Measurements from ENCODE around the gene DNAJC5.
"Not testable (repeated sequence)": the region's sequence is repeated elsewhere in the genome, so short reads cannot be mapped to it uniquely, and the experiment has no call there.

Gene DNAJC5

GRCh38 chr20:63861365-63861934, 33.5 kb upstream of the DNAJC5 start, which contains the start of gene ABHD16B:
ABHD16B (plus strand) TSS chr20:63861498; CDS start chr20:63861541, 43 bp downstream.
- DNase-seq (ENCODE audit: low read depth, low spot score): no peak

DNA sequence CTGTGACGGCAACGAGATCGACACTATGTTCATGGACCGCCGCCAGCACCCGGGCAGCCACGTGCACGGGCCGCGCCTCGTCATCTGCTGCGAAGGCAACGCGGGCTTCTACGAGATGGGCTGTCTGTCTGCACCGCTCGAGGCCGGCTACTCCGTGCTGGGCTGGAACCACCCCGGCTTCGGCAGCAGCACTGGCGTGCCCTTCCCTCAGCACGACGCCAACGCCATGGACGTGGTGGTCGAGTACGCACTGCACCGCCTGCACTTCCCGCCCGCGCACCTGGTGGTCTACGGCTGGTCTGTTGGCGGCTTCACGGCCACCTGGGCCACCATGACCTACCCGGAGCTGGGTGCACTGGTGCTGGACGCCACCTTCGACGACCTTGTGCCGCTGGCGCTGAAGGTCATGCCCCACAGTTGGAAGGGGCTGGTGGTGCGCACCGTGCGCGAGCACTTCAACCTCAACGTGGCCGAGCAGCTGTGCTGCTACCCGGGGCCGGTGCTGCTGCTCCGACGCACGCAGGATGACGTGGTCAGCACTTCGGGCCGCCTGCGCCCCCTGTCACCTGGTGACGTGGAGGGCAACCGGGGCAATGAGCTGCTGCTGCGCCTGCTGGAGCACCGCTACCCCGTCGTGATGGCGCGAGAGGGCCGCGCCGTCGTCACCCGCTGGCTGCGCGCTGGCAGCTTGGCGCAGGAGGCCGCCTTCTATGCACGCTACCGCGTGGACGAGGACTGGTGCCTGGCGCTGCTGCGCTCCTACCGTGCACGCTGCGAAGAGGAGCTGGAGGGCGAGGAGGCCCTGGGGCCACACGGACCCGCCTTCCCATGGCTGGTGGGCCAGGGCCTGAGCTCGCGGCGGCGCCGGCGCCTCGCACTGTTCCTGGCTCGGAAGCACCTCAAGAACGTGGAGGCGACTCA, 32.7 kb upstream of the DNAJC5 start:
- DNase-seq (ENCODE audit: low read depth, low spot score): no peak

- DNase-seq (ENCODE audit: low read depth, low spot score): no peak
These were observed 31.7 kb upstream of the DNAJC5 start for GRCh38 chr20:63863021-63863797.

DNA sequence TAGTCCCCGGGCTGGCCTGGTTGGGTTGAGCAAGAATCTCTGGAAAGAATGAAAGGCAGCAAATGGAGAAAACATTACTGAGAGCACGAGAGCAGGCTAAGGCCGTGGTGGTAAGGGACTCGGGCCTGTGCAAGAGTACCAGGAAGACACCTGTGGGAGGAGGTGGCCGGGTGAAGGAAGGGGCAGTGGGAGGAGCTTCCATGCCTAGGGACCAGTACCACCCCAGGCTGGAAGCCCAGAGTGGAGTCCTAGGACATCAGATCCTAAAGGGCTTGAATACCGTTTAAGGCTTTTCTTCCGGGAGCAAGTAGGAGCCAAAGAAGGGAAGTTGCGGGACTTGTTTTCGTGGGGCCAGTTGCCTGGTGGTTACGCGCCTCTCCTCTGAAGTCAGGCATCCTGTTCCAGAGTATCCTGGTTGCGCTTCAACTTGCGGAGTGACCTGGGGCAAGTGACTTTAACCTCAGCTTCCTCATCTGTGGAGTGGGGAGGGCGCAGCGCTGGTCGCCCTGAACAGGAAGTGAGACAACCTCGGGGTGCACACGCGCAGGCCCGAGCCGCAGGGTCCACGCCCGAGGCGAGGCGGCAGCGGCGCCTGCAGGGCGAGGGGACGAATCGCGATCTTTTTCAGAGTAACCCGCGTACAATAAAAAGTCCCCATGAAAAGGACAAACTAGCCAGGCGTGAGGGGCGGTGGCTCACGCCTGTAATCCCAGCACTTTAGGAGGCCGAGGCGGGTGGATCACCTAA, 31.0 kb upstream of the DNAJC5 start:
- DNase-seq (ENCODE audit: low read depth, low spot score): peak; percentile 88

- DNase-seq (ENCODE audit: low read depth, low spot score): no peak
These were observed 30.4 kb upstream of the DNAJC5 start for GRCh38 chr20:63864545-63864977.

GRCh38 chr20:63864978-63865640, 29.8 kb upstream of the DNAJC5 start, which contains the start of gene TPD52L2:
TPD52L2 (plus strand) TSS chr20:63865270; CDS start chr20:63865366, 96 bp downstream.
- DNase-seq (ENCODE audit: low read depth, low spot score): peak; percentile 99

GRCh38 chr20:63867042-63867441, 27.9 kb upstream of the DNAJC5 start:
- not testable (repeated sequence) for DNase-seq (ENCODE audit: low read depth, low spot score)

DNA sequence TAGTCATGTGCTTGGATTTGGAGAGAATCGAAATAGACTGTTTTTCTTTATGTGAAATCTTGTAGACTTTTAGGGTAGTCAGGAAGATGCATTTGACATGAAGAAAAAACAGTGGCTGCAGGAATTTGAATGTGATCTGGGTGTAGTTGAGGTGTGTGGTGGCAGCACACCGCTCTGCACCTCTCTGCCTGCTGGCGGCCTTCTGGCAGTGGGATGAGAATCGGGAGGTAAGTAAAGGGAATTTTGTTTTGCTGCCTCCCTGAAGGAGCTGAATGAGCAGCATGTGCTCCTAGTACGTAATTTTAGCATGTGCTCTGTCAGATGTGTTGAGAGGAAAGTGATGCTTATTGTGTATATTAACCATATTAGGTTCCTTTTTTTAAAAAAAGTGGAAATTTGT, 26.7 kb upstream of the DNAJC5 start:
- DNase-seq (ENCODE audit: low read depth, low spot score): no peak

- DNase-seq (ENCODE audit: low read depth, low spot score): no peak
These were observed 21.4 kb upstream of the DNAJC5 start for GRCh38 chr20:63873477-63873971.

GRCh38 chr20:63874241-63874640, 20.7 kb upstream of the DNAJC5 start:
- not testable (repeated sequence) for DNase-seq (ENCODE audit: low read depth, low spot score)

- DNase-seq (ENCODE audit: low read depth, low spot score): no peak
These were observed 18.4 kb upstream of the DNAJC5 start for GRCh38 chr20:63876489-63877036.

GRCh38 chr20:63877755-63878470, 17.0 kb upstream of the DNAJC5 start:
- no peak for DNase-seq (ENCODE audit: low read depth, low spot score)

DNA sequence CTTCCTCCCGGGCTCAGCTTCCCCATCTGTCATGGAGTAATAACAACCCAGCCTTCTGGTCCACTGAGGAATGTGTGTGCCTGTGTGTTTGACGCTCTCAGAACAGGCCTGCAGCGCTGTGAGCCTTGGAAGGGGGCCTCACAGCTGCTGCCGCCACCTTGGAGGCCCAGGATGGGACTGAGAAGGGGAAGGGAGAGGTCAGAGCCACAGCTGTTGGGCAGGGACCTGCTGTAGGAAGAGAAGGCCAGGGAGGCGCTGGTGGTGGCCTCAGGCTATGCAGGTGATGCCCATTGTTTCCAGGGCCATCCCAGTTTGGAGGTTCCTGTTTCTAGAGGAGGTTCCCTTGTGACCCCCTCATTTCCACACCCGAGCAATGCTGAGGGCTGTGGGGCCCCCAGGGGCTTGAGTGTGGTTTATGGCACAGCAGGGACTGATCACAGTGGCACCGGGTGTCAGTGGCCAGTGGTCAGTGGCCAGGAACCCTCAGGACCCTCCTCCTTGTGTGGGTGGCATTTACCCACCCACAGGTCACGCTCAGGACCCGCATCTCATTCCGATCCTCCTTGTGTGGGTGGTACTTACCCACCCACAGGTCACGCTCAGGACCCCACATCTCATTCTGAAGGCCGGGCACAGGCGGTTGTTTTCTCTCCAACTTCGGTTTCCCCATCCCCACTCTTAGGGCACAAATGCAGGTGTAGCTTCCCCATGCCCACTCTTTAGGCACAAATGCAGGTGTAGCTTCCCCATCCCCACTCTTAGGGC, 15.8 kb upstream of the DNAJC5 start:
- no peak for DNase-seq (ENCODE audit: low read depth, low spot score)

DNA sequence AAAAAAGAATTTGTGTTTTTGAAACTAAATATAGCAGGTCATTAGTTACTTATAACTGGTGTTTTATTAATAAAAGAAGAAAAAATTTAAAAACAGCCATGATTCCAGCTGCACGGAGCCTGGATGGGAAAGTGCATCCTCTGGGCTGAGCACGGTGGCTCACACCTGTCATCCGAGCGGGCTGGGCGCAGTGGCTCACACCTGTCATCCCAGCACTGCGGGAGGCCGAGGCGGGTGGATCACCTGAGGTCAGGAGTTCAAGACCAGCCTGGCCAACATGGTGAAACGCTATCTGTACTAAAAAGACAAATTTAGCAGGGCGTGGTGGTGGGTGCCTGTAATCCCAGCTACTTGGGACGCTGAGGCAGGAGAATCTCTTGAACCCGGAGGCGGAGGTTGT, 14.0 kb upstream of the DNAJC5 start:
- not testable (repeated sequence) for DNase-seq (ENCODE audit: low read depth, low spot score)

DNA sequence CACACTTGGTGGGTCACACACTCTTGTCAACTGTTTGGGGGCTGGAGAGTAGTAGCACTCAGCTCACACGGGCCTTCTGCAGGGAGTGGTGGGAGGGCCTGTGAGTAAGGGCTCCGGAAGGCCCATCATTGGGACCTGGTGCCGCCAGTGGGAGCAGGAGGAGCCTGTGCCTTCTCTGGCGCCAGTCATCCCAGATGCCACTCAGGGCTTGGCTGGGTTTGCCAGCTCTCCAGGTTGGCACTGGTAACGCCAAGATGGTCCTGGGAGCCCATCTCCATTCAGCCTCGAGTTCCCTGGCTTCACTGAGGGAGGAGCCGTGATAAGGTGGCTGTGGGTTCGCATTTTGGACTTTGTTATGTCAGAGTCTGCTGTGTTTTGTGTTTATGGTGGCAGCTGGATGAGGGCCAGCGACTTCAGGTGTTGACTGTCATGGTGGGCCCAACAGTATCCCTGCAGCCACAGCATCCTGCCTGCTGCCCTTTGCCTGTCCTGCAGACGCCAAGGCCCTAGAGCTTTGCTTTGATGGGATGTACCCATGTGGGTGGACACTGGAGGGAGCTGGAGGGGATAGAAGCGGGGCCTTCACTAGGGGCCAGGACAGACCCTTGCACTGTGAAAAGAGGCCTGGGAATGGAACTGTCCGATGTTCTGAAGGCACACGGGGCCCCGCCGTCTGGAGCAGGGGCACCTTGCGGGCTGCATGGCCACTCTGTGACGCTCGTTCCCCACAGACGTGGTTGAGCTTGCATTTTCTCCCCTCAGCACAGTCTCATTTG, 13.3 kb upstream of the DNAJC5 start:
- no peak for DNase-seq (ENCODE audit: low read depth, low spot score)

DNA sequence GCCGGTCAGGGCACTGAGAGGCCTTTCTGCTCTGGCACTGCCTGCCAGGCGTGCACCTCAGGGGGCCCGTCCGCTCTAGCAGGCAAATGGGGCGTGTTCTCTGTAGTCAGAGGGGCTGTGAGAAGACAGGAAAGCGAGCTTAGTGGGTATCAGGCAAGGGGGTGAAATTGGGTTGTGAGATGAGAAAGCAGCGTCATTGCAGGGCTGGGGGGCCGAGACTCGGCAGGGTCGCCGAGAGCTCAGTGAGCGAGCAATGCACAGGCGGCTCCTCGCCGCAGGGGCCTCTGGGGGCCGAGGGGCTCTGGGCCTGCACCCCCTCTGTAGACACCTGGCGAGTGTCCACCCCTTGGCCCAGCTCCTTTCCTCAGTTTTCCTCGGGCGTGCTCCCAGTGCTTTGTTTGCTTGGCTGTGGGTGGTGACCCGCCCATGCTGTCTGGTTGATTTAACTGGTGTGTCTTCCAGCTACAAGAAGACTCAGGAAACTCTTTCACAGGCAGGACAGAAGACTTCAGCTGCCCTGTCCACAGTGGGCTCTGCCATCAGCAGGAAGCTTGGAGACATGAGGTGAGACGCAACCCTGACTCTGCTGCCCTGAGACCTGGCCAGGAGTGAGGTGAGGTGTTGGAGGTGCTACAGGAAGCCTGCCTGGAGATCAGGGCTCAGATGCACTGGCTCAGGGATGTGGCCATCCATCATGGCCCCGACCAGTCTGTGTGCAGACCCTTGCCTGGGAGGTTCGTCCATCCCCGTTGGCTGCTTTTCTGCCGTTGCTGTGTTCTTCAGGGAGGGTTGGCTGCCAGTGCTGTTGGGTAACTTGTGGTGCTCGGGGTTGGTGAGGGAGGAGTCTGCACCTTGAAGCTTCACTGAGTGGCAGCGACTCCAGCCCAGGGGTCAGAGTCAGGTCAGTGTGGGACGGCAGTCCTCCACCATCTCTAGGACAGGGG, 12.4 kb upstream of the DNAJC5 start:
- DNase-seq (ENCODE audit: low read depth, low spot score): no peak

- DNase-seq (ENCODE audit: low read depth, low spot score): no peak
These were observed 11.7 kb upstream of the DNAJC5 start for GRCh38 chr20:63883201-63883593.

Measured in astrocyte of the hippocampus (primary cell).